Measurements from ENCODE around the gene MAP4K5.
A peak's percentile ranks its signal among the peaks of the same experiment; 100 is the strongest.

The MAP4K5 gene

DNA sequence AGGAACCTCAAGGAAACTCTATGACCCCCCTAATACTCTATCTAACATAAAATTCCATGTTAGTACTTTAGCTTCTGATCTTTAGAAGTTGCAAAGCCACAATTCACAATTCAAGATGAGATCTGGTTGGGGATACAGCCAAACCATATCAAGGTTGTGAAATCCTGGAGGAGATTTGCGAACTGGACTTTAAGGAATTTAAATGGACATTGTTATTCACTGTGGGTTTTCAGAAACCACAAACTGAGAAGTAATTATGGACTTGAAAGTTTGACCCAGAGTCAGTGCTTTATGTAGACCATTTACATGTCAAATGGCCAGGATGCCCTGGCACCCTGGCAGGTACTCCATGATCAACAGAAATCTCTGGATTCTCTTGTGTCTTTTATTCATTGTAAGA lies 121.4 kb downstream of the MAP4K5 start (continued):
- TF ChIP-seq, protein P1, sequence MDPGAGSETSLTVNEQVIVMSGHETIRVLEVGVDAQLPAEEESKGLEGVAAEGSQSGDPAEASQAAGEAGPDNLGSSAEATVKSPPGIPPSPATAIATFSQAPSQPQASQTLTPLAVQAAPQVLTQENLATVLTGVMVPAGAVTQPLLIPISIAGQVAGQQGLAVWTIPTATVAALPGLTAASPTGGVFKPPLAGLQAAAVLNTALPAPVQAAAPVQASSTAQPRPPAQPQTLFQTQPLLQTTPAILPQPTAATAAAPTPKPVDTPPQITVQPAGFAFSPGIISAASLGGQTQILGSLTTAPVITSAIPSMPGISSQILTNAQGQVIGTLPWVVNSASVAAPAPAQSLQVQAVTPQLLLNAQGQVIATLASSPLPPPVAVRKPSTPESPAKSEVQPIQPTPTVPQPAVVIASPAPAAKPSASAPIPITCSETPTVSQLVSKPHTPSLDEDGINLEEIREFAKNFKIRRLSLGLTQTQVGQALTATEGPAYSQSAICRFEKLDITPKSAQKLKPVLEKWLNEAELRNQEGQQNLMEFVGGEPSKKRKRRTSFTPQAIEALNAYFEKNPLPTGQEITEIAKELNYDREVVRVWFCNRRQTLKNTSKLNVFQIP (CRISPR knock-in tag; IDR thresholded peaks at IDR 0.05; ENCODE audit: borderline replicate concordance, low read depth): no peak
- peak; percentile 84 for TF ChIP-seq ISL1 (CRISPR knock-in tag; IDR thresholded peaks at IDR 0.05)

DNA sequence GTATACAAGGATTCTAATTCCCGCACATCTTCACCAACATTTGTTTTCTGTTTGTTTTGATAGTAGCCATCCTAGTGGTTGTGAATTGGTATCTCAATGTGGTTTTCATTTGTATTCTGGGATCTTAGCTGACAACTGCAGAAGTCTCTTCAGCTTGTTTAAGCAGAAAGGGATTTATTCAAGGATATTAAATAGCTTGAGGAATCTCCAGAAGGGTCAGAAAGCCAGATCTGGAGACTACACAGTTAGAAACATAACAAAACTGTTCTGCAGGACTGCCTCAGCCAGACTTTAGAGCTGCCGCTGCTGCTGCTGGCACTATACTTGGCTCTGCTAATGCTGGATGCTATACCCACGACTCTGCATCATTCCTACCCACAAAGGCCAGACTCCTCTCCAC lies 122.3 kb downstream of the MAP4K5 start:
- no peak for ATAC-seq
- TF ChIP-seq ZFP3 (CRISPR knock-in tag; IDR thresholded peaks at IDR 0.05): no peak
- TF ChIP-seq, protein P2, sequence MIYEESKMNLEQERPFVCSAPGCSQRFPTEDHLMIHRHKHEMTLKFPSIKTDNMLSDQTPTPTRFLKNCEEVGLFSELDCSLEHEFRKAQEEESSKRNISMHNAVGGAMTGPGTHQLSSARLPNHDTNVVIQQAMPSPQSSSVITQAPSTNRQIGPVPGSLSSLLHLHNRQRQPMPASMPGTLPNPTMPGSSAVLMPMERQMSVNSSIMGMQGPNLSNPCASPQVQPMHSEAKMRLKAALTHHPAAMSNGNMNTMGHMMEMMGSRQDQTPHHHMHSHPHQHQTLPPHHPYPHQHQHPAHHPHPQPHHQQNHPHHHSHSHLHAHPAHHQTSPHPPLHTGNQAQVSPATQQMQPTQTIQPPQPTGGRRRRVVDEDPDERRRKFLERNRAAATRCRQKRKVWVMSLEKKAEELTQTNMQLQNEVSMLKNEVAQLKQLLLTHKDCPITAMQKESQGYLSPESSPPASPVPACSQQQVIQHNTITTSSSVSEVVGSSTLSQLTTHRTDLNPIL (CRISPR knock-in tag; IDR thresholded peaks at IDR 0.05; ENCODE audit: low read depth): no peak
- no peak for TF ChIP-seq ZNF565 (CRISPR knock-in tag; conservative IDR thresholded peaks at IDR 0.05; ENCODE audit: low read depth)
- TF ChIP-seq, protein P1 (CRISPR knock-in tag; IDR thresholded peaks at IDR 0.05; ENCODE audit: borderline replicate concordance, low read depth): no peak
- TF ChIP-seq, protein P3, sequence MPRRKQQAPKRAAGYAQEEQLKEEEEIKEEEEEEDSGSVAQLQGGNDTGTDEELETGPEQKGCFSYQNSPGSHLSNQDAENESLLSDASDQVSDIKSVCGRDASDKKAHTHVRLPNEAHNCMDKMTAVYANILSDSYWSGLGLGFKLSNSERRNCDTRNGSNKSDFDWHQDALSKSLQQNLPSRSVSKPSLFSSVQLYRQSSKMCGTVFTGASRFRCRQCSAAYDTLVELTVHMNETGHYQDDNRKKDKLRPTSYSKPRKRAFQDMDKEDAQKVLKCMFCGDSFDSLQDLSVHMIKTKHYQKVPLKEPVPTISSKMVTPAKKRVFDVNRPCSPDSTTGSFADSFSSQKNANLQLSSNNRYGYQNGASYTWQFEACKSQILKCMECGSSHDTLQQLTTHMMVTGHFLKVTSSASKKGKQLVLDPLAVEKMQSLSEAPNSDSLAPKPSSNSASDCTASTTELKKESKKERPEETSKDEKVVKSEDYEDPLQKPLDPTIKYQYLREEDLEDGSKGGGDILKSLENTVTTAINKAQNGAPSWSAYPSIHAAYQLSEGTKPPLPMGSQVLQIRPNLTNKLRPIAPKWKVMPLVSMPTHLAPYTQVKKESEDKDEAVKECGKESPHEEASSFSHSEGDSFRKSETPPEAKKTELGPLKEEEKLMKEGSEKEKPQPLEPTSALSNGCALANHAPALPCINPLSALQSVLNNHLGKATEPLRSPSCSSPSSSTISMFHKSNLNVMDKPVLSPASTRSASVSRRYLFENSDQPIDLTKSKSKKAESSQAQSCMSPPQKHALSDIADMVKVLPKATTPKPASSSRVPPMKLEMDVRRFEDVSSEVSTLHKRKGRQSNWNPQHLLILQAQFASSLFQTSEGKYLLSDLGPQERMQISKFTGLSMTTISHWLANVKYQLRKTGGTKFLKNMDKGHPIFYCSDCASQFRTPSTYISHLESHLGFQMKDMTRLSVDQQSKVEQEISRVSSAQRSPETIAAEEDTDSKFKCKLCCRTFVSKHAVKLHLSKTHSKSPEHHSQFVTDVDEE (CRISPR knock-in tag; IDR thresholded peaks at IDR 0.05): no peak
- no peak for TF ChIP-seq CSDC2 (CRISPR knock-in tag; IDR thresholded peaks at IDR 0.05)
- TF ChIP-seq, protein P4, sequence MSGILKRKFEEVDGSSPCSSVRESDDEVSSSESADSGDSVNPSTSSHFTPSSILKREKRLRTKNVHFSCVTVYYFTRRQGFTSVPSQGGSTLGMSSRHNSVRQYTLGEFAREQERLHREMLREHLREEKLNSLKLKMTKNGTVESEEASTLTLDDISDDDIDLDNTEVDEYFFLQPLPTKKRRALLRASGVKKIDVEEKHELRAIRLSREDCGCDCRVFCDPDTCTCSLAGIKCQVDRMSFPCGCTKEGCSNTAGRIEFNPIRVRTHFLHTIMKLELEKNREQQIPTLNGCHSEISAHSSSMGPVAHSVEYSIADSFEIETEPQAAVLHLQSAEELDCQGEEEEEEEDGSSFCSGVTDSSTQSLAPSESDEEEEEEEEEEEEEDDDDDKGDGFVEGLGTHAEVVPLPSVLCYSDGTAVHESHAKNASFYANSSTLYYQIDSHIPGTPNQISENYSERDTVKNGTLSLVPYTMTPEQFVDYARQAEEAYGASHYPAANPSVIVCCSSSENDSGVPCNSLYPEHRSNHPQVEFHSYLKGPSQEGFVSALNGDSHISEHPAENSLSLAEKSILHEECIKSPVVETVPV (CRISPR knock-in tag; IDR thresholded peaks at IDR 0.05): no peak
- TF ChIP-seq TOX (CRISPR knock-in tag; IDR thresholded peaks at IDR 0.05; ENCODE audit: borderline replicate concordance): no peak
- no peak for TF ChIP-seq ISL1 (CRISPR knock-in tag; IDR thresholded peaks at IDR 0.05)
- no peak for TF ChIP-seq GLIS3 (CRISPR knock-in tag; IDR thresholded peaks at IDR 0.05)
- no peak for TF ChIP-seq PPARA (CRISPR knock-in tag; IDR thresholded peaks at IDR 0.05; ENCODE audit: borderline replicate concordance)
- no peak for TF ChIP-seq ZNF70 (CRISPR knock-in tag; IDR thresholded peaks at IDR 0.05)
- no peak for TF ChIP-seq TCF4 (CRISPR knock-in tag; IDR thresholded peaks at IDR 0.05; ENCODE audit: borderline replicate concordance)
- TF ChIP-seq ZNF8 (CRISPR knock-in tag; IDR thresholded peaks at IDR 0.05): no peak
- TF ChIP-seq ZFP30 (CRISPR knock-in tag; IDR thresholded peaks at IDR 0.05): no peak
- no peak for TF ChIP-seq ESRRG (CRISPR knock-in tag; IDR thresholded peaks at IDR 0.05)
- no peak for TF ChIP-seq OSR1 (CRISPR knock-in tag; IDR thresholded peaks at IDR 0.05)
- TF ChIP-seq, protein P5, sequence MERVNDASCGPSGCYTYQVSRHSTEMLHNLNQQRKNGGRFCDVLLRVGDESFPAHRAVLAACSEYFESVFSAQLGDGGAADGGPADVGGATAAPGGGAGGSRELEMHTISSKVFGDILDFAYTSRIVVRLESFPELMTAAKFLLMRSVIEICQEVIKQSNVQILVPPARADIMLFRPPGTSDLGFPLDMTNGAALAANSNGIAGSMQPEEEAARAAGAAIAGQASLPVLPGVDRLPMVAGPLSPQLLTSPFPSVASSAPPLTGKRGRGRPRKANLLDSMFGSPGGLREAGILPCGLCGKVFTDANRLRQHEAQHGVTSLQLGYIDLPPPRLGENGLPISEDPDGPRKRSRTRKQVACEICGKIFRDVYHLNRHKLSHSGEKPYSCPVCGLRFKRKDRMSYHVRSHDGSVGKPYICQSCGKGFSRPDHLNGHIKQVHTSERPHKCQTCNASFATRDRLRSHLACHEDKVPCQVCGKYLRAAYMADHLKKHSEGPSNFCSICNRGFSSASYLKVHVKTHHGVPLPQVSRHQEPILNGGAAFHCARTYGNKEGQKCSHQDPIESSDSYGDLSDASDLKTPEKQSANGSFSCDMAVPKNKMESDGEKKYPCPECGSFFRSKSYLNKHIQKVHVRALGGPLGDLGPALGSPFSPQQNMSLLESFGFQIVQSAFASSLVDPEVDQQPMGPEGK (CRISPR knock-in tag; IDR thresholded peaks at IDR 0.05; ENCODE audit: borderline replicate concordance): no peak
- no peak for TF ChIP-seq SNAI2 (CRISPR knock-in tag; IDR thresholded peaks at IDR 0.05)
